Ovary (tissue), 3 donors: Measurements from ENCODE around the gene GOLGA5.

Experiments
- CTCF ChIP-seq, 3 donors: fragments of 450-650 bp in 2 of 3; fragments of 200-600 bp in 1 of 3; IDR thresholded peaks; one replicate each; pipeline versions ENCODE4 v1.5.1 to v1.8.0; 2016 to 2022; ENCODE audit warnings: antibody characterized with exemption in 3 of 3, mild to moderate bottlenecking in 1 of 3
- EP300 ChIP-seq: sonication (generic); formaldehyde crosslinking; IDR thresholded peaks from one replicate; pipeline ENCODE4 v1.6.1; 2017; ENCODE audit warnings: antibody characterized with exemption
- POLR2A ChIP-seq: fragments of 450-650 bp; IDR thresholded peaks from one replicate; pipeline ENCODE4 v1.6.1; 2017; ENCODE audit warnings: antibody characterized with exemption, mild to moderate bottlenecking, moderate library complexity
- donor health status: DM: no; HTN: no; CAD: no.

DNA sequence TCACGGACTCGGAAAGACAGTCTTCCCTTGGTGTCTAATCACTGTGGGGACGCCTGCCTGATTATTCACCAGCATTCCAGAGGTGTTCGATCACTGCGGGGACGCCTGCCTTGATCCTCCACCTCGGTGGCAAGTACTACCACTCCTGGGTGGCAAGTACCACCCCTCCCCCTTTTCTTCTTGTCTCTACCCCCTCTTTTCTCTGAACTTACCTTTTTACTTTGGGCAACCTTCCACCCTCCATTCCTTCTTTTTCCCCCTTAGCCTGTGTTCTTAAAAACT lies 33.6 kb upstream of the GOLGA5 start:
- TF ChIP-seq CTCF (IDR thresholded peaks at IDR 0.05) = no peak
- TF ChIP-seq POLR2A = no peak
- TF ChIP-seq EP300 = no peak
